OCI-LY1 (cell line): Measurements from ENCODE around the gene PPBP.

Source experiments
- EZH2 ChIP-seq: fragments of 200-600 bp; sonication (generic), shearing (Covaris generic); IDR thresholded peaks from 2 replicates; pipeline ENCODE4 v1.8.0; 2017; ENCODE audit warnings: borderline replicate concordance, mixed run types, mild to moderate bottlenecking, antibody characterized with exemption, low read length, moderate library complexity, mixed read lengths
- TF ChIP-seq, protein P1 (sequence below): fragments of 200-600 bp; sonication (generic), shearing (Covaris generic); IDR thresholded peaks from 2 replicates; pipeline ENCODE4 v1.5.1; 2017; ENCODE audit warnings: mild to moderate bottlenecking, antibody characterized with exemption, low read length, moderate library complexity, mixed read lengths

DNA sequence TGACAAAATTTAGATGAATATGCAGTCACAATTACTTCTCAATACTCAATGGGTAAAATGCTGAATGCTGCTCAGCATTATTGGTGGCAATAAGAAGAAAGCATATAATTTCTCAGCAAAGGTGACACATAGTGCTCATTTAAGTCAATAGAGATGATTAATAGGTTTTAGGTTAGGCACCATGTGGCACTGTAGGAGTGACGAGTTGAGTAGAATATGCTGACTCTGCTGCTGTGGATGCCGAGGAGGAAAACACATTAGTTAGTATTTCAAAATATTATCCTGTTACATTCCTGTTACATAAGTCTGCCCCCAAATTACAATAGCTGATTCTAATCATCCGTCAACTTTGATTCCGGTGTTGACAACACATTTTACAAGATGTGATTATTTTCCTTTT, 24.1 kb upstream of the PPBP start:
- TF ChIP-seq, protein P1, sequence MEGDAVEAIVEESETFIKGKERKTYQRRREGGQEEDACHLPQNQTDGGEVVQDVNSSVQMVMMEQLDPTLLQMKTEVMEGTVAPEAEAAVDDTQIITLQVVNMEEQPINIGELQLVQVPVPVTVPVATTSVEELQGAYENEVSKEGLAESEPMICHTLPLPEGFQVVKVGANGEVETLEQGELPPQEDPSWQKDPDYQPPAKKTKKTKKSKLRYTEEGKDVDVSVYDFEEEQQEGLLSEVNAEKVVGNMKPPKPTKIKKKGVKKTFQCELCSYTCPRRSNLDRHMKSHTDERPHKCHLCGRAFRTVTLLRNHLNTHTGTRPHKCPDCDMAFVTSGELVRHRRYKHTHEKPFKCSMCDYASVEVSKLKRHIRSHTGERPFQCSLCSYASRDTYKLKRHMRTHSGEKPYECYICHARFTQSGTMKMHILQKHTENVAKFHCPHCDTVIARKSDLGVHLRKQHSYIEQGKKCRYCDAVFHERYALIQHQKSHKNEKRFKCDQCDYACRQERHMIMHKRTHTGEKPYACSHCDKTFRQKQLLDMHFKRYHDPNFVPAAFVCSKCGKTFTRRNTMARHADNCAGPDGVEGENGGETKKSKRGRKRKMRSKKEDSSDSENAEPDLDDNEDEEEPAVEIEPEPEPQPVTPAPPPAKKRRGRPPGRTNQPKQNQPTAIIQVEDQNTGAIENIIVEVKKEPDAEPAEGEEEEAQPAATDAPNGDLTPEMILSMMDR: no peak
- no peak for TF ChIP-seq EZH2
